Activated CD4-positive, alpha-beta T cell treated with anti-CD3 and anti-CD28 coated beads, Interleukin-2, amount 50 U/mL, for 1 hour (primary cell): Measurements from ENCODE around the gene PTGES3L.

Experiments
- DNase-seq: peaks from one replicate; pipeline ENCODE4 v3.0.0-alpha.2; 2020

The PTGES3L gene

GRCh38 chr17:42979511-42980273 is at the start of gene PTGES3L:
TSS of gene PTGES3L (minus strand) at chr17:42980080. CDS start at chr17:42980053, 27 bp downstream.
- no peak for DNase-seq

GRCh38 chr17:43028221-43028861 is 48.5 kb upstream of the PTGES3L start:
- no peak for DNase-seq

GRCh38 chr17:43027091-43028032 is 47.5 kb upstream of the PTGES3L start:
- DNase-seq = no peak

- DNase-seq = no peak
Measured at GRCh38 chr17:43026595-43026994, 46.7 kb upstream of the PTGES3L start.

- DNase-seq = no peak
Measured at GRCh38 chr17:43025766-43026537, 46.1 kb upstream of the PTGES3L start.

GRCh38 chr17:43025290-43025657 is 45.4 kb upstream of the PTGES3L start:
- no peak for DNase-seq

GRCh38 chr17:43024407-43025289 is 44.8 kb upstream of the PTGES3L start, which contains the start of gene RND2:
TSS of gene RND2 (plus strand) at chr17:43025231. CDS start at chr17:43025348, 117 bp downstream.
- DNase-seq = peak; percentile 76

GRCh38 chr17:43021741-43022512 is 42.0 kb upstream of the PTGES3L start, which contains the start of gene VAT1:
TSS of gene VAT1 (minus strand) at chr17:43022385. CDS start at chr17:43022322, 63 bp downstream.
- peak; percentile 55 for DNase-seq

- DNase-seq = peak; percentile 38
Measured at GRCh38 chr17:43020789-43021740, 41.2 kb upstream of the PTGES3L start.

- no peak for DNase-seq
Measured at GRCh38 chr17:43020030-43020621, 40.2 kb upstream of the PTGES3L start.

GRCh38 chr17:43019418-43019817 is 39.5 kb upstream of the PTGES3L start:
- no peak for DNase-seq

- no peak for DNase-seq
Measured at GRCh38 chr17:43018932-43019331, 39.1 kb upstream of the PTGES3L start.

- peak; percentile 47 for DNase-seq
Measured at GRCh38 chr17:43018008-43018853, 38.4 kb upstream of the PTGES3L start.

GRCh38 chr17:43016216-43016615 is 36.3 kb upstream of the PTGES3L start:
- DNase-seq = no peak

GRCh38 chr17:43015579-43015978 is 35.7 kb upstream of the PTGES3L start:
- no peak for DNase-seq

GRCh38 chr17:43014649-43015542 is 35.0 kb upstream of the PTGES3L start:
- no peak for DNase-seq
